ENCODE data around the gene PRR4.

PRR4 gene

GRCh38 chr12:10801741-10802140 lies 47.5 kb downstream of the PRR4 start:
- DNase-seq (ENCODE audit: low read depth): no peak
